ENCODE data around the gene GJC2. TPM values are rescaled to one million over a fixed set of nuclear protein-coding genes. Genes with fewer than 3 reads are reported as not detected.

Gene GJC2
- total RNA-seq, 1 donor from 2014 or later, result 1.1 TPM

DNA sequence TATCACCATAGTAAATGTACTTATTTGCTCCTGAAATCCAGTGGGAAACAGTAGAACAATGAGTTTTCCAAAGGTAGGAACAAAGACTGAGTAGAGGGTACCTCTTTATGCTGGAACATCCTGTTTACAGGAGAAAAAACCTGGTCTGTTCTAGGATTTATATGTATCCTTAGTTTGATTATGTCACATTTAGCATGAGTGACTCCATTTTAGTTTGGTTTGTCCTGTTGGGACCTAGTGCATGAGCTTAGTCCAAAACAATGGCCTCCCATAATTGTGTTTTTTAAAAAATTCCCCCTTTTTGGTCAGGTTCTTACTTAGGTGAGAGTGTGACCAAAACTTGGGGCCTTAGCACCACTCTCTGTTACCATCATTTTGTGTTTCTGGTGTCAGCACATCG, 37.1 kb upstream of the GJC2 start:
- DNase-seq (ENCODE audit: low read depth), result no peak
- Histone ChIP-seq H3K4me3 (ENCODE audit: insufficient read depth, low read depth, low read length) (no peak overlapping the region), H3K79me2 (ENCODE audit: insufficient read depth, low read length) (peaks cover 15% of the 10 kb centered on the region), H3K9me3 (ENCODE audit: insufficient read depth, low read depth, low read length) (no peaks in the 10 kb centered on the region), H3K4me1 (ENCODE audit: insufficient read depth, low read length) (peaks cover 10% of the 10 kb centered on the region), H4K20me1 (ENCODE audit: insufficient read depth, low read length) (no peaks in the 10 kb centered on the region), H2AFZ (ENCODE audit: low read depth, low read length) (no peak overlapping the region), H3K4me2 (ENCODE audit: low read length) (no peak overlapping the region), H3K27me3 (ENCODE audit: insufficient read depth, low read length) (no peaks in the 10 kb centered on the region), H3K36me3 (ENCODE audit: insufficient read depth, low read length) (no peaks in the 10 kb centered on the region), H3K9ac (ENCODE audit: low read length) (no peak overlapping the region), H3K27ac (ENCODE audit: low read depth, low read length) (no peak overlapping the region)
- Mint-ChIP-seq H3K27me3 (ENCODE audit: low read depth, unreplicated experiment) (no peaks in the 10 kb centered on the region), H3K4me1 (ENCODE audit: low read depth, unreplicated experiment) (peaks cover 4% of the 10 kb centered on the region), H3K9me3 (ENCODE audit: unreplicated experiment) (peaks cover 2% of the 10 kb centered on the region), H3K36me3 (ENCODE audit: low read depth, unreplicated experiment) (no peaks in the 10 kb centered on the region), H3K4me3 (ENCODE audit: unreplicated experiment) (no peak overlapping the region), H3K27ac (ENCODE audit: unreplicated experiment) (no peak overlapping the region)
- no peak for FAIRE-seq
- TF ChIP-seq, protein P1, sequence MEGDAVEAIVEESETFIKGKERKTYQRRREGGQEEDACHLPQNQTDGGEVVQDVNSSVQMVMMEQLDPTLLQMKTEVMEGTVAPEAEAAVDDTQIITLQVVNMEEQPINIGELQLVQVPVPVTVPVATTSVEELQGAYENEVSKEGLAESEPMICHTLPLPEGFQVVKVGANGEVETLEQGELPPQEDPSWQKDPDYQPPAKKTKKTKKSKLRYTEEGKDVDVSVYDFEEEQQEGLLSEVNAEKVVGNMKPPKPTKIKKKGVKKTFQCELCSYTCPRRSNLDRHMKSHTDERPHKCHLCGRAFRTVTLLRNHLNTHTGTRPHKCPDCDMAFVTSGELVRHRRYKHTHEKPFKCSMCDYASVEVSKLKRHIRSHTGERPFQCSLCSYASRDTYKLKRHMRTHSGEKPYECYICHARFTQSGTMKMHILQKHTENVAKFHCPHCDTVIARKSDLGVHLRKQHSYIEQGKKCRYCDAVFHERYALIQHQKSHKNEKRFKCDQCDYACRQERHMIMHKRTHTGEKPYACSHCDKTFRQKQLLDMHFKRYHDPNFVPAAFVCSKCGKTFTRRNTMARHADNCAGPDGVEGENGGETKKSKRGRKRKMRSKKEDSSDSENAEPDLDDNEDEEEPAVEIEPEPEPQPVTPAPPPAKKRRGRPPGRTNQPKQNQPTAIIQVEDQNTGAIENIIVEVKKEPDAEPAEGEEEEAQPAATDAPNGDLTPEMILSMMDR (IDR thresholded peaks at IDR 0.05; ENCODE audit: insufficient read depth, low read depth, low read length), result no peak
- no peak for TF ChIP-seq EZH2 (IDR thresholded peaks at IDR 0.05; ENCODE audit: insufficient read depth, low read length)

DNA sequence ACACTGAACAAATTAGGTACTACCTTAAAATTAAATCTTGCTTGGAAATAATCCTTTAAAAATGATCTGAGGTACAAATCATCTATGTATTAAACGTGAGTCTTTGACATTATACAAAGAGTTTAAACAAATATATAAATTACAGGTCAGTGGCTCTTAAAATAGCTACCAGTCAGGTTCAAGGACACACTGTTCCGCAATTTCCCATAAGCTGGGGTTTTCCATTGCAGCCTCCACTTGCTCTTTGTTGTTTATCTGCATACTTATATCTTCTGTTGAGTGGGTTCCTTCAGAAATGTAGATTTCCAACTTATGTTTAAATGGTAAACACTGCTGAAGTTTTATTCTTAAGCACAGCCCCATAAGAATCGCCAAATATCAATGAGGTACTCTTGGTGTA, 34.9 kb upstream of the GJC2 start:
- H3K4me3 Mint-ChIP-seq (ENCODE audit: unreplicated experiment), result no peak overlapping the region
- no peaks in the 10 kb centered on the region for H3K36me3 ChIP-seq (ENCODE audit: insufficient read depth, low read length)
- no peak for FAIRE-seq

DNA sequence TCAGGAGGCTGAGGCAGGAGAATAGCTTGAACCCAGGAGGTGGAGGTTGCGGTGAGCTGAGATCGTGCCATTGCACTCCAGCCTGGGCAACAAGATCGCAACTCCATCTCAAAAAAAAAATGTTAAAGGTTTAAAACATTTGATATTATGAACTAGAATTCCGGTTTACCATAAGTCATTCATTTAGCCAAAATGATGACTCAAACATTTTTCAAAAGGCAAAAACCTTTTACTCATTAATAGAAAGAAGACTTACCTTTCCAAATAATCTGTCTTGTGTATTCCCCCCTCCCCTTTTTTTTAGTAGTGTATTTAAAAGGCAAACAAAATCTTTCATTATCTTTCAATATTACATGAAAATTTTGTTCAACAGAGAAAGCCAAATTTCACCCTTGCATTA, 32.4 kb upstream of the GJC2 start:
- no peak for FAIRE-seq
- DNase-seq (ENCODE audit: low read depth), result no peak
- no peaks in the 10 kb centered on the region for H3K4me1 Mint-ChIP-seq (ENCODE audit: low read depth, unreplicated experiment)
- peaks cover 6% of the 10 kb centered on the region for H3K27me3 Mint-ChIP-seq (ENCODE audit: low read depth, unreplicated experiment)
- Histone ChIP-seq H3K4me1 (ENCODE audit: insufficient read depth, low read length) (no peaks in the 10 kb centered on the region), H3K36me3 (ENCODE audit: insufficient read depth, low read length) (no peaks in the 10 kb centered on the region), H3K27ac (ENCODE audit: low read depth, low read length) (no peak overlapping the region), H2AFZ (ENCODE audit: low read depth, low read length) (no peak overlapping the region), H3K79me2 (ENCODE audit: insufficient read depth, low read length) (no peaks in the 10 kb centered on the region), H4K20me1 (ENCODE audit: insufficient read depth, low read length) (no peaks in the 10 kb centered on the region), H3K4me3 (ENCODE audit: insufficient read depth, low read depth, low read length) (no peak overlapping the region), H3K9ac (ENCODE audit: low read length) (no peak overlapping the region), H3K9me3 (ENCODE audit: insufficient read depth, low read depth, low read length) (no peaks in the 10 kb centered on the region), H3K4me2 (ENCODE audit: low read length) (no peak overlapping the region), H3K27me3 (ENCODE audit: insufficient read depth, low read length) (no peaks in the 10 kb centered on the region)
- H3K27ac Mint-ChIP-seq (ENCODE audit: unreplicated experiment), result no peak overlapping the region
- H3K9me3 Mint-ChIP-seq (ENCODE audit: unreplicated experiment), result peaks cover 6% of the 10 kb centered on the region
- TF ChIP-seq, protein P1 (IDR thresholded peaks at IDR 0.05; ENCODE audit: insufficient read depth, low read depth, low read length), result no peak
- no peak for TF ChIP-seq EZH2 (IDR thresholded peaks at IDR 0.05; ENCODE audit: insufficient read depth, low read length)
- H3K36me3 Mint-ChIP-seq (ENCODE audit: low read depth, unreplicated experiment), result no peaks in the 10 kb centered on the region
- H3K4me3 Mint-ChIP-seq (ENCODE audit: unreplicated experiment), result no peak overlapping the region

More for the DNA sequence above, 34.9 kb upstream of the GJC2 start:
- H3K27me3 ChIP-seq (ENCODE audit: insufficient read depth, low read length), result no peaks in the 10 kb centered on the region
- no peak overlapping the region for H3K4me3 ChIP-seq (ENCODE audit: insufficient read depth, low read depth, low read length)
- H3K4me2 ChIP-seq (ENCODE audit: low read length), result no peak overlapping the region
- H3K27me3 Mint-ChIP-seq (ENCODE audit: low read depth, unreplicated experiment), result no peaks in the 10 kb centered on the region
- peaks cover 6% of the 10 kb centered on the region for H3K9me3 Mint-ChIP-seq (ENCODE audit: unreplicated experiment)
- H3K27ac Mint-ChIP-seq (ENCODE audit: unreplicated experiment), result no peak overlapping the region
- H3K4me1 ChIP-seq (ENCODE audit: insufficient read depth, low read length), result peaks cover 4% of the 10 kb centered on the region
- no peak for TF ChIP-seq EZH2 (IDR thresholded peaks at IDR 0.05; ENCODE audit: insufficient read depth, low read length)
- TF ChIP-seq, protein P1 (IDR thresholded peaks at IDR 0.05; ENCODE audit: insufficient read depth, low read depth, low read length), result no peak
- H3K4me1 Mint-ChIP-seq (ENCODE audit: low read depth, unreplicated experiment), result no peaks in the 10 kb centered on the region
- no peaks in the 10 kb centered on the region for H3K36me3 Mint-ChIP-seq (ENCODE audit: low read depth, unreplicated experiment)
- no peaks in the 10 kb centered on the region for H3K9me3 ChIP-seq (ENCODE audit: insufficient read depth, low read depth, low read length)
- no peak overlapping the region for H2AFZ ChIP-seq (ENCODE audit: low read depth, low read length)
- no peak for DNase-seq (ENCODE audit: low read depth)
- no peaks in the 10 kb centered on the region for H3K79me2 ChIP-seq (ENCODE audit: insufficient read depth, low read length)
- no peak overlapping the region for H3K27ac ChIP-seq (ENCODE audit: low read depth, low read length)
- H4K20me1 ChIP-seq (ENCODE audit: insufficient read depth, low read length), result no peaks in the 10 kb centered on the region
- H3K9ac ChIP-seq (ENCODE audit: low read length), result no peak overlapping the region
